ENCODE results near the gene MPPED2.

Gene MPPED2

DNA sequence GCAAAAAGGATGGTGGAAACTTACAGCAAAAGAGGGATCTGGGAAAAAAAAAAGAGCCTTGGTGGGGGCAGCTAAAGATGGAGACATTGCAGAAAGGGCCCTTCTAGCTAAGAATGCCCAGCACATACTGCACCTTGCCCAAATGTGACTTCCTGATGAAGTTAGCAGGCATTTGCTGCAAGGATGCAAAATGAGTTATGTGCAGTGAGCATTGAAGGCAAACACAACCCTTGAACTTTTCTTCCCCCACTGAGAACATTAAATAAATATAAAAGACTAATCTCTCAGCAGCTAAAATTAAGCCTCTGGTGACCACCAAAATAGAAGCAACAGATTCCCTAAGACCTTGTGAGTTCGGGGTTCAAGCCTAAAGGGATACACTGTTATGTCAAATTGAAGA, 133.3 kb downstream of the MPPED2 start:
- DNase-seq (ENCODE audit: low read depth in 3 of 3), result no peak

DNA sequence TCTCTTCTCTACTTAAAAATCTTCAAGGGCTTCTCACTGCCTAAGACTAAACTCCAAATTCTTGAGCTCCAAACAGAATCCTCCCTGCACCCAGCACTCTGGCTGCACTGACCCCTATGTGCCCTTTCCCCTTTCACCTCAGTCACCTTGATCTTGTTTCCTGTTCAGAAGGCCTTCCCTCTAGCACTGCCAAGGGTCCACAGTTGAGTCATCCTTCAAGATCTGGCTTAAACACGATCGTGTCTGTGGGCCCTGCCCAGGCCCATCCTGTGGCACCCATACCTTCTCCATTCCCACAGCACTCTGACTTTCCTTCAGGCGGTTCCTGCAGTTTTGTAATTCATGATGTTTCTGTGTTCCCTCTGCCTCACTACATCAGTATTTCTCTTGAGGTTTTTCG, 134.0 kb downstream of the MPPED2 start:
- DNase-seq (ENCODE audit: low read depth in 3 of 3), result no peak

DNA sequence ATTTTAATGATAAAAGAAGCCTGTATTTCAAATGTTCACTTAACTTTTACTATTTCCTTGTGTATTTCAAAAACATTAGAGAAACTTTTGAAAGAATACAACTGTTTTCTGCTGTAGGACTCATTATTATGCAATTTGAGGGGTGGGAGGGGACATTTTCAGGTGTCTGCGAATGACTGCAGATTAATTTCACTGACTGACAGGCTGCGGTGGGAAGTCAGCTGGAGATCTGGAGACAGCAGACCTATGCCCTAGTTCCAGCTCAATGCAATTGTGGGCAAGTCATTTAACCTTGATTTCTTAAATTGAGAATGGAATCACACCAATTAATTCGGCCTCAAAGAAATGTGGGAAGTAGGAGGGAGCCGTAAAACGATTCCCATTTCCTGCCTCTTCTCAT, 134.5 kb downstream of the MPPED2 start:
- no peak for DNase-seq (ENCODE audit: low read depth in 3 of 3)

DNA sequence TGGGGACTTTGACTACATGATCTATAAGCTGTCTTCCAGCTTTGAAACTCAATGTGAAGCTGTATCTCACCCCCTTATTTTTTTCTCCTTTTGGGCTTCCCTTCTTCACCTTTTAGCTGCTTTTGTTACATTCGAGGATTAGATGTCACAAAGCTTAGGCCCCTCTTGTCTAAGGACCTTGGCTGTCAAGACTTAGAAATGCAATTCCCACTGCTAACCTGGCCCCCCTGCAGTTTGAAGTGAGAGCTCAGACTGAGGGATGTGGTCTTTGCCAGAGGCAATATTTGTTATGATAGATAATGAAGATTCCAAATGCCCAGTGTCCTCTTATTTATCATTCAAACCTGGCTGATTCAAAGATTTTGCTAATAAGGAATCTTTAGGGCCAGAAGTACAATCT, 135.0 kb downstream of the MPPED2 start:
- no peak for DNase-seq (ENCODE audit: low read depth in 3 of 3)

DNA sequence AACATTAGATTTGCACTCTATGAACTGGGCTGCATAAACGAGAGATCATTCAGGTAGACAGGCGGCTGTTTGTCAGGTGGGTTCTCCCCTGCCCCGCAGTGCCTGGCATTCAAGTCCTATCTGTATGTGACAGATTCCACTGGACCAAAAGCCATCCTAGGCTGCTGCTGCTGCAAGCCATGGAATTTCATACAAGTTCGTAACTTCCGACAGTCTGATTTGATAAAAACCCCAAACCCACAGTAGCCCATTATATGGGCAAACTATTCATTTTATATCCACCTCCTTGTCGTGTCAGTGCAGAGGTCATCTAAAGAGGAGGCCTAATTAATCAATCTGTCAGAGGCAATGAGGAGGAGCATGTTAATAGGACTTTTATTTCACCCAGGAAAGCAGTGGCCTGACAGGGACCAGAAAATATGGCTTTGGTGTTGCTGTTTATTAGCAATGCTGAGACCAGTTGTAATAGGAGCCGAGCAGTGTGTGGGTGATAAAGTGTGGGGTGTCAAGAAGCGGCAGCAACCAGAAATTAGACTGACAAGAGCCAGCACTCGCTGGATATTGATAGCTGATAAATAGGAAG, 139.0 kb downstream of the MPPED2 start:
- DNase-seq (ENCODE audit: low read depth in 3 of 3), result no peak

DNA sequence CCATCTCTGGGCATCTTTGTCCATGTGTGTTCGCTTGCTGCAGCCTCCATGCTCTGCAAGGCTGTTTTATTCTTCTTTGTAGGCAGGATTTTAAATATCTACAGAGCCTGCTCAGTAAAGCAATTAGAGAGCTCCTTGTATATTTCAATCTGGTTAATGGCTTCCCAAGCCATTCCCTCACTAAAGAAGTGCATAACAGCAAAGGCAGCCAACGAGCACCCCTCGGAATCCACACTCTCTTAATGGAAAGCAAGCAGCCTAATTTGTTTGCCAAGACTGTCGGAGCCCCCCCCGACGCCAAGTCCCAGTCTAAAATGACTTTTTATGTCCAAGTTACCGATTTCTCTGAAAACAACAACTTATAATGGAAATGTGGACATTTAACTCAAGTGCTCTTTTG, 139.6 kb downstream of the MPPED2 start:
- DNase-seq (ENCODE audit: low read depth in 3 of 3), result no peak

DNA sequence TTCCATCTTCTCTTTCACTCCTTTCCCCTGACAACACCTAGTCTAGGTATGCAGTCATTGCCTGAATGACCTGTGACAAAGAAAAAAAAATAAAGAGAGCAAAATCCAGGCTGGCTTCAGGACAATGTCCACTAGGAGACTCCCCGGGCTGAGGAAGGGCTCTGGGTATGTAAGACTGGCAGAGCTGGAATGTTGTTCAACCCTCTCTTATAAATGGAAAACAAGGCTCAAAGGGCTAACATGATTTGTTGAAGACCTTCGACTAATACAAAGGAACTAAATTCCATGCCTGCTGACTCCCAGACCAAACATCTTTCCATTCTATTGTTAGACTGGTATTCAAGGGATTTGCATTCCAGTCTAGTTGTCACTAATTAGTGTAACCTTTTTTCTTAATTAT, 141.1 kb downstream of the MPPED2 start:
- no peak for DNase-seq (ENCODE audit: low read depth in 3 of 3)

DNA sequence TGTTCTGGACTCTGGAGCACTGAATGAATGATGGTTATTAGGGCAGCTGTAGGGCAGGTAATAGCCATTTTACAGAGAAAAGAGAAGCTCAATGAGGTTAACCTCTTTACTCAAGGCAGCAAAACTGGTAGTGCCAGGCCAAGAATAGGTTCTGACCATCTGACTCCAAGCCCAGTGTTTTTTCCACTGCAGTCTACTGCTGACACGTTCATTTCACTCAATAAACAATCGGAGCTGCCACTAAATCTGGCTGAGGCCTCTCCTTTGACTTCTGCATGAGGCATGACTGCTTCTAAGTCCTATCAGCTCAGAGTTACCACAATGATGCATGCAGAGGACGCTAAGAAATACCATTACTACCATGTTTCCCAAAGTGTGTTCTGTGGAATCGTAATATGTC, 145.6 kb downstream of the MPPED2 start:
- DNase-seq (ENCODE audit: low read depth in 3 of 3), result no peak

DNA sequence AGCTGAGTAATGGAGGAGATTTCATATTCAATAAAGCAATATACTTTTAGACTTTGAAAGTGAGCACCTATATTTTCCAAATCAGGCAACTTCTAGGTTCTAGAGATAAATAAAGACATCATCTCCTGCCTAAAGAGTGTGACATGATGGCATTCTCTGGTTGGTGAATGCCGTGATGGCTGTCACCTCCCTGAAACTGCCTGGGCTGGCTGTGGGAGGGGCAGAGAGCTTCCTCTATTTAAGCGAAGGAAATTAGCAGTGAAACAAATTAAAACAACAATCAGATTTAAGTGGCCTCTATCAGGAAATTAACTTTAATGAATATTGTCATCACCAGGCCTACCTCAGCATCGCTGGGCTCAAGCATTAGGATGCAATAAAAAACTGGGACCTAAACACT, 149.4 kb downstream of the MPPED2 start:
- no peak for DNase-seq (ENCODE audit: low read depth in 3 of 3)

DNA sequence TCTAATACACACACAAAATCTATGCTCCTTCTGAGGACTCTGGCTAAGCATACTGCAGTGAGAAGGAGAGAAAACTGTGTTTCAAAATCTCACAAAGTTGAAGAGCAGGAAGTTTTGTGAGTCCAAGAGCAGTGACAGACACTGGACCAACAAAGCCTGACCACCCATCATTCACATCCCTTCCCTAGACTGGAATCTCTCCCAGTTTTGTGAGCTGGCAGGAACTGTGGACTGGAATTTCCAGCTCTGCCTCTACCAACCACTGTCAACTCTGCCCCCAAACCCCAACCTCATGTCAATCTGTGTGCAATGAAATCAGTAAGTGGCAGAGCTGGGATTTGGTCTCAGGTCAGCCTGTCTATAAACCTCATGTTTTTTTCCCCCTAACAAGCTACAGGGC, 150.7 kb downstream of the MPPED2 start:
- no peak for DNase-seq (ENCODE audit: low read depth in 3 of 3)

DNA sequence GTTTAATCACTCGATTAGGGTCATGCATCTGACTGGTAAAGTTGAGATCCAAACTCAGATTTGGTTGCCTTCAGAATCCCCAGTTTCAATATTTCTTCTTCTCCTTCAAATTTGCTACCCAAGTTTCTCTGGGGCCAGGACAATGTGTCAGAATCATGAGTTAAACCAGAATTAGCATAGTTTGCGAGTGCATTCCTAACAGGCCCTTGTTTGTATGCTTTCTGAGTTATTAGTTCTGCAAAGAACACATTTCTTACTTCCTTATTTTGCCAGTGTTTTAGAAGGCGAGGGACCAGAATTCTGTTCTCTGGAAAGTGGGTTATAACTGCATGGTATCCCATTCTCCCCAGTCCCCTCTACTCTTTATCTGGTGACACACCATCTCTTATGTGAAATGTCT, 151.3 kb downstream of the MPPED2 start:
- DNase-seq (ENCODE audit: low read depth in 3 of 3), result no peak

DNA sequence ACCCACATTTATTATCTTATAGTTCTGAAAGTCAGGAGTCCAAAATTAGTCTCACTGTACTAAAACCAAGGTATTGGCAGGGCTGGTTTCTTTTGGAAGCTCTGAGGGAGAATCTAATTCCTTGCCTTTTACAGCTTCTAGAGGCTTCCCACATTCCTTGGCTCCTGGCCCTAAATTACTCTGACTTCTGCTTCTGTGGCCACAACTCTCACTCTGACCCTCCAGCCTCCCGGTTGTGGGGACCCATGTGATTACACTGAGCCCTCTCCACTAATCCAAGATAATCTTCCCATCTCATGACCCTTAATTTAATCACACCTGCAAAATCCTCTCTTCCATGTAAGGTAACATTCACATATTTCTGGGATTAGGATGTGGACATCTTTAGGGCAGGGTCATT, 152.3 kb downstream of the MPPED2 start:
- DNase-seq (ENCODE audit: low read depth in 3 of 3), result no peak

DNA sequence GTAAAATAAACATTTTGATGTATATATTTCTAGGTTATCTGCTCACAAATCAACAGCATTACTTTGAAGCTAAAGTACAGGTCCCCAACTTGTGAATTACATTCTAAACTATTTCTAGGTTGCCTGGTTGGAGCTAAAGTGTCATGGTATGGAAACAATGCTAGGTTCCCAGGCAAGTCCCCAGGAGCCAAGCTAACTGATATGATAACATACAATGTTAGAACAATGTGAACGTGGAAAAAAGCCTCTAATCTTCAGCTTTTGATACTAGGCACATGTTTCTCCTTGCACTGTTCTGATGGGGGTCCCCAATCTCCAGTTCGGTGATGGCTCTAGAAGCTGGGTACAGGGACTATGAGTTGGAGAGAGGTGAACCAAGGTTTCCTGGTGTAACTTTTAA, 153.4 kb downstream of the MPPED2 start:
- no peak for DNase-seq (ENCODE audit: low read depth in 3 of 3)

DNA sequence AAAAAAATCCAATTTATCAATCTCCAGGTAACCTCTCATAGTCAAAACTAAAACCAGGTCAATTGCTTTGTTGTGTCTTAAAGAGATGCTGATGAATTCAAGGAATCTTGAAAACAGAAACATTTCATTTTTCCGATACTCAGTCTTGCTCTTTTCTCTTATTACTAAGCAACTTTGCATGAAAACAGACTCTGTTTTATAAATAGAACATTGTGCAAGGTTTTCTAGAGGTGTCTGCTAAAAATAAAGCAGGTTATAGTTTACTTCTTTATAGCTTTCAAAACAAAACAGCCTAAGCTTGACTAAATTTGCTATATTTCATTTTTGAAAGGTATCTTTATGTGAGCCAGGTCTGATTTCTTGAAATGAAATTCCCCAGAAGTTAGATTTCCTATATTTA, 154.0 kb downstream of the MPPED2 start:
- DNase-seq (ENCODE audit: low read depth in 3 of 3), result no peak

DNA sequence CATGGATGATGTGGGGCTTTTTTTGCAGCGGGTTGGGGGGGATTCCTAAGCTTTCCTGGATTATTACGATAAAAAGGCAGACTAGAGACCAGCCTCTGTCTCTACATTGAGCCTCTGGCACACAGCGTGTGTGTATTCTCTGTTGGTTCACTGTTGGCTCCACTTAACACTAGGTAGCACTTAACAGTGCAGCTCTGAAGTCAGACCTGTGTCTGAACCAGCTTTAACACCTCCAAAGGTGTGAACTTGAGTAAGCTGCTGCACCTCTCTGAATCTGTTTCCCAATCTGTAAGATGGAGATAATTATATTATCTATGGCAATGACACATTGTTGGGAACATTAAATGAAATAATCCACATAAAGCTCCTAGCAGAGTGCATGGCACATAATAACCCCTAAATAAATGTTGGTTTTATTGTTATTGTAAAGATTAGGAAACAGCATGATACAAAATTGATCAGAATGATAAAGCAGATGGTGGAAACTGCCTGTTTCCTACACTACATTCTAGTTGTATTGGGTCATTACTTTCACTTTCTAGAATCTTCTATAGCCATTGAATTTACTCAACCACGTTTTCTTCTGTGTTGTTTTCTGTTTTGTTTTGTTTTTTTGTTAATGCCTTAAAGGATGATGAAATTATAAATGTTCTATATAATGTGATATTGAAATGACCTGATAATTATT, 154.9 kb downstream of the MPPED2 start:
- DNase-seq (ENCODE audit: low read depth in 3 of 3), result no peak

DNA sequence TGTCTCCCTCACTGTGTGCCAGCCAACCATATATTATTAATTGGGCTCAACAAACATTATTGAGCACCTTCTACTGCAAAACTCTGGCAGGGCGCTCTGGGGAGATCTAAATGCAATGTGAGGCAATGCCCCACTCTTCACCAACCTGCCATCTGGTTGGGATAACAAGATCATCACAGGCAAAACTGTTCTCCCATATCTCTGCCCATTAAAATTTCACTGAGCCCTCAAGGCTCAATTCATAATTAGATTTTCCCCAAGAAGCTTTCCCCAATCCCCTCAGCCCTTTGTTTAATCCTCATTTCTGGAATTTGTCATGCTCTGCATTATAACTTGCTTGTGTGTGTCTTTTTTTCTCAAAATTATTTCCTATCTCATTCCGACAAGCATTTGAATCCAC, 156.6 kb downstream of the MPPED2 start:
- no peak for DNase-seq (ENCODE audit: low read depth in 3 of 3)

DNA sequence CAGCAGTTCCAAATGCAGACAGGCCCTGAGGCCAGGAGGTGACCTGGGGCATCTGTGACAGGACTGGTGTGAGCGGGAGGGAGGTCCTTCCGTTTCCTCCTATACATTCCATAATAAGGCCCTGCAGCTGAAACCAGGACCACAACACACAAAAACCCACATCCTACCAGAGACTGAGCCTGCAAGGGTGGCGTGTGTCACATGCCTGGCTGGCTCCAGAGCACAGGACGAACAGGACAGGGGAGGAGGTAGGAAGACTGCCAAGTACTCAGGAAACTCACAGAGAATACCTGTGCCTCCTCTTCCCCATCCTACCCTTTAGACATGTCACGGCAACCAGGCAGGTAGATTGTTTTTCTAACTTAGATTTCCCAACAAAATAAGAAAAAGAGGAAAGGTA, 159.4 kb downstream of the MPPED2 start:
- no peak for DNase-seq (ENCODE audit: low read depth in 3 of 3)

DNA sequence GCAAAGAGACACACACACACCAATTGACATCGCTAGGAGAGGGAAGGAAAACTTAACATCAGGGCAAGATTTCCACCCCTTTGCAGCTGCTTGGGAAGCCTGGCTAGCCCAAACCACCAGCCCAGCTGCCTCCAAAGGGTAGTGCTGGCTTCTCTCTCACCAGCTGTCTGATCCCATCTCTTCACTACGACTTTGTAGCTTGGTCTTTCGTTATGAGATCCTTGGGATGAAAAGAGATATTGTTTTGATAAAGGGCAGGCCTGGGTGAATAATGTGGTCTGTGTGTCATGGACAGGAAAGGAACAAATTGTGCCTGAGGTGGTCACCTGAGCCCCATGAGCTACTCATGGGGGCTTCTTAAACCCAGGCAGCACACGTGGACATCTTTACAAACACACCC, 161.3 kb downstream of the MPPED2 start:
- DNase-seq (ENCODE audit: low read depth in 3 of 3), result no peak

DNA sequence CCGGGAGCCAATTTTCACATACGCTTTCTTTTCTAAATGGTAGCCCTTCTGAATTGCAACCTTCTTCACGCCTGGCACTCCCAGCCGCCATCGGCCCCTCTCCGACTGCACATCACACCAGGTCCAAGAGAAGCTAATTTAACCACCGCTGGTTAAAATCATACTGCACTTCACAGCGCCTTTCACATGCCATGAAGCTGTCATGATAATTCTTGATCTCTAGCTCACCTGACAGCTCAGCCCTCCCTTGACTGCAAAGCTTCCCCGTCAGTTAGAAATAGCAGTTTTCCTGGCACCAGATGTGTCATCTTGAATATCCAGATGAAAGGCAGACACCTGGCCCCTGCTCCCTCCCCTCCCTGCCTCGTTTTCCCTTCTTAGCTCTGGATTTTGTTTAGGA, 161.8 kb downstream of the MPPED2 start:
- no peak for DNase-seq (ENCODE audit: low read depth in 3 of 3)

DNA sequence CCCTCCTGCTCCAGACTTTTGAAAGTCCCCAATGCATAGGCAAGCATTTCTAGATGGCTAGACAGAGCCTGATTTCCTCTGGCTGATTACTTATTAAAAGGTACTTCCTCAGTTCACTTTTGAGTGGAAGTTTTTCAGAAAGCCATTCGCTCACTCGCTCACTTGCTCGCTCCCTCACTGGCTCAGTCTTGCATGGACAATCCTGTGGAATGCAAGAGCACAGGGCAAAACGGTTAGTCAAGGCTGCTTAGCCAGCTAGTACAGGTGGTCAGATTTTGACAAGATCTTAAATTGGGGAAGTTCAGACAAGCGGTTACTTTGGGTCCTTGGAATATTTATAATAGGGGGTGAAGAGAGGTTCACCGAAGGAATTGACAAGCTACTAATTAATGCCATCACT, 162.3 kb downstream of the MPPED2 start:
- DNase-seq (ENCODE audit: low read depth in 3 of 3), result no peak

DNA sequence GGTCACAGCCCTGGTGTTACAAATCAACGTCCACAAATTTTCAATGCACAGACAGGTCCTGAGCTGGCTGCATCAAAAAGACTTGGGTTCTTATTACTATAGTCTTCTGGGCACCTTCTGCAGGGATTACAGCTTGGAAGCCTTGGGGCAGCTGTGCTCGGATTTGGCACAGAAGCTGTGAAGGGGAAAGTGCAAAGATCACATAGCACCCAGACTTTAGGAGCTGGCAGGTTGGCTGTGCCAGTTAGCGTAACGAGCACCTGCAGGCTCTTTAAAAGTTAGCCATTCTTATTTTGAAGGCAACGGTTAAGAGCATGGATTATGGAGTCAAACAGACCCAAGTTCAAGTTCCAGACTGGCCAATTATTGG, 162.9 kb downstream of the MPPED2 start:
- DNase-seq (ENCODE audit: low read depth in 3 of 3), result no peak

DNA sequence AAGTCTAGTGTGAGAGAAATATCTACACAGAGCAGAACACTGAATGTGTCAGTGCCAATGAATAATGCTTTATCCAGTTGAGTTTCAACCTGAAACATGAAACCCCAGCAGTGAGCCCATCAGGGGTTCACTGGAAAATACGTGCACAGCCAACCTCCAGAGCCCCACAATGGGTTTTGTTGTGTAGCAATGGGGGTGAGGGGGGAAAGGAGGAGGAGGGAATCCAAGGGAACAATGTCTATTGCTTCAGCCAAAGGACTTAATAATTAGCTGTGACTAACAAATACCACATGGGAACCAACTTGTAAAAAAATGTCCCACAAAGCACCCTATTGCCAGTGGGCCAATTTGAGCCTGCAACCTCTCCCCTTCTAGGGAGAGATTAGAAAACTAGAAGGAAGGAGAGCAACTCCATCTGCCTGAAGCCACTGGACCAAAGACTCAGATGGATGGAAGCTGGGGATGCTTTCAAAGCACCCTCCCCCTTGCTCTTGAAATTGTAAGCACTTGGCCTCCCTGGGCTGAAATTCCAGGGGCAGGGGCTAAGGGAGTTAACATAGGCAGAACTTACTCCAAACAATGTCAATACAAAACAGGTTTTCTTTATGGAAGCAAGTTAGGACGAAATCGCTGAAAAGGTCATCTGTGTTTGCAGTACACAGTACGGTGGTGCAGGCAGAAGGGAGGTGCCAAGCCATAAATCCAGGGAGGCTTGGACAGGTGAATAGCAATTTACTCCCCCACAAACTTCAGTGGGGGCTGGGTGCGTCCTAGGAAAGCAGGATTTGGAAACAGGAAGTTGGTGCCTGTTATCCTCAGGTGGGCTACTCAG, 163.5 kb downstream of the MPPED2 start:
- DNase-seq (ENCODE audit: low read depth in 3 of 3), result no peak

DNA sequence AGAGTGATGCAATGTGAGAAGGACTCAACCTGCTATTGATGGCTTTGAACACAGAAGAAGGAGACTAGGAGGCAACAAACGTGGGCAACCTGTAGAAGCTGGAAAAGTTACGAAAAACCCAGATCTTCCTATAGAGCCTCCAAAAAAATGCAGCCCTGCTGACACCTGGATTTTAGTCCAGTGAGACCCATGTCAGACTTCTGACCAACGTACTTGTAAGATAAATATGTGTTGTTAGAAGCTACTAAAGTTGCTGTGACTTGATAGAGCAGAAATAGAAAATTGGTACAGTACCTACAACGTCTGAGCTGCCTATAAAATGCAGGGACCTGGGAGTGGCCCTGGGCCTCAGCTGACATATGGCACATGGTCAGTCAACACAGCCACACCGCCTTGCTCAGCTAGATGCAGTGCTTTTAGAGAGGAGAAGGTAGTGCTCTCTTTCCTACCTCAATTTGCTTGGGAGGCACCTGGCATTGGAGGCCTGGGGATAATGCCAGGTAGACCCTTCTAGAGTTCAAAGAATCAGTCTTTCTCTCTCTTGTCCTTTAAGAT, 165.8 kb downstream of the MPPED2 start:
- DNase-seq (ENCODE audit: low read depth in 3 of 3), result no peak

All from stimulated activated CD4-positive, alpha-beta T cell treated with anti-CD3 and anti-CD28 coated beads, TNF-alpha, amount 100 ng/mL, for 4 hours (primary cell).